ENCODE results near the gene PKM. TPM values are rescaled to one million over a fixed set of nuclear protein-coding genes. Genes with fewer than 3 reads are reported as not detected.

PKM gene
- polyA plus RNA-seq, 1 experiment = 2,533 TPM

- ChIA-PET CTCF (interaction anchor here (0.7 to 2.8 kb wide), 12 partner anchors 9 to 47 kb away, joined by 3 to 16 read pairs (median 4); partner anchors contain the start of gene GRAMD2A), POLR2A (interaction anchor here (0.6 kb wide), 1 partner anchor 125 kb away, joined by 10 read pairs; no protein-coding TSS in a partner anchor)
- TF ChIP-seq CTCF (IDR thresholded peaks at IDR 0.05; ENCODE audit: insufficient read depth, low read depth, low read length) = no peak
- H3K4me3 ChIP-seq (ENCODE audit: low read depth, low read length) = no peak overlapping the region; the same call in 1 of the 2 replicates
- H3K36me3 ChIP-seq (ENCODE audit: control insufficient read depth, insufficient read depth, low read length) = peaks cover 12% of the 10 kb centered on the region
- H3K27me3 ChIP-seq (ENCODE audit: control insufficient read depth, insufficient read depth, low read length) = no peaks in the 10 kb centered on the region
- DNase-seq (ENCODE audit: low read depth) = no peak
Observed at GRCh38 chr15:72227192-72227586, 3.8 kb downstream of the PKM start.

DNA sequence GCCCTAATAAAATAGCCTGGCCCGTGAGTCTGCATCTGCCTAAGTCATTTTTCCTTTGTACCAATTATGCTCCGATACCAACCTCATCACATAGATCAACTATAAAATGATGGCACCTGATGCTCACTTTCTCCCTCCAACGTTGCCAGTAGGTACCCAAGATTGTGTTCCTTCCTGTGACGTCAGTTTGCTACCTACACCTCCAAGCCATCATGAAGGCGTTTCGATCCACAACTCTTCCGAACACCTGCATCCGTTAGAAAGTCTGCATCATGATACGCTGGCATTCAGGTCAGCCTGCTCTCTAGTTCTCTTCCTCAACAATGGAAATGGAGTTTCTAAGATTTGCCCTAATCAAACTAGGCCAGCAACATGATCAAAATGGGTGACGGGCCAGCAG, 7.7 kb downstream of the PKM start:
- peaks cover 25% of the 10 kb centered on the region for H3K36me3 ChIP-seq (ENCODE audit: control insufficient read depth, insufficient read depth, low read length)
- no peaks in the 10 kb centered on the region for H3K27me3 ChIP-seq (ENCODE audit: control insufficient read depth, insufficient read depth, low read length)
- no peak overlapping the region for H3K4me3 ChIP-seq (ENCODE audit: low read depth, low read length)
- no peak for TF ChIP-seq CTCF (IDR thresholded peaks at IDR 0.05; ENCODE audit: insufficient read depth, low read depth, low read length)
- ChIA-PET CTCF (interaction anchor here (0.9 to 1.3 kb wide), 2 partner anchors 9 to 13 kb away, joined by 3 read pairs; no protein-coding TSS in a partner anchor), POLR2A (no interaction called here)
- DNase-seq (ENCODE audit: low read depth) = no peak

- POLR2A ChIA-PET = interaction anchor here (0.6 to 0.7 kb wide), 2 partner anchors 9 to 13 kb away, joined by 3 to 14 read pairs; partner anchors contain the start of gene PKM
- CTCF ChIA-PET = interaction anchor here (0.8 to 1.2 kb wide), 4 partner anchors 11 to 66 kb away, joined by 3 read pairs; no protein-coding TSS in a partner anchor
Observed at GRCh38 chr15:72222393-72222792, 8.6 kb downstream of the PKM start.

DNA sequence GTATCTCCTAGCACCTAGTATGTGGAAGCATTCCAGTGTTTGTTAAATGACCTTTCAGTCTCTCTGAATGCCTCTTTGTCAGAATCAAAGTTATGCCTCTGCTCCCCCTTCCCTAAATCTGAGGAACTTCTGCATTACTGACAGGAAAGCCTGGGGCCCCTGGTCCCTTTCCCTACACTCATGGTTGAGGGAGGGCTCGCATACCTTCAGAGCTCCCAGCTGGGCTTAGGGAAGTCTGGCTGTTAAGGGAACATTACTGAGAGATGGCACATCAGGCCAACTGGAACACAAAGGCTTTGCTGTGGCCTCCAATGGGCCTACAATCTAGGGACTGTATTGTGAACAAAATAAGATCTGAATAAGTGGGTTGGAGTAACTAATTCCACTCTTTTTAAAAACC, 10.3 kb downstream of the PKM start:
- no peak for DNase-seq (ENCODE audit: low read depth)
- Histone ChIP-seq H3K27me3 (ENCODE audit: control insufficient read depth, insufficient read depth, low read length) (no peaks in the 10 kb centered on the region), H3K36me3 (ENCODE audit: control insufficient read depth, insufficient read depth, low read length) (peaks cover 40% of the 10 kb centered on the region), H3K4me3 (ENCODE audit: low read depth, low read length) (no peak overlapping the region)
- no peak for TF ChIP-seq CTCF (IDR thresholded peaks at IDR 0.05; ENCODE audit: insufficient read depth, low read depth, low read length)
- ChIA-PET POLR2A (no interaction called here), CTCF (interaction anchor here (2.5 kb wide), 1 partner anchor 22 kb away, joined by 16 read pairs; the partner anchor contains the start of gene GRAMD2A)

More at GRCh38 chr15:72222393-72222792, 8.6 kb downstream of the PKM start:
- no peak for DNase-seq (ENCODE audit: low read depth)
- TF ChIP-seq CTCF (IDR thresholded peaks at IDR 0.05; ENCODE audit: insufficient read depth, low read depth, low read length) = no peak
- Histone ChIP-seq H3K4me3 (ENCODE audit: low read depth, low read length) (no peak overlapping the region), H3K36me3 (ENCODE audit: control insufficient read depth, insufficient read depth, low read length) (peaks cover 28% of the 10 kb centered on the region), H3K27me3 (ENCODE audit: control insufficient read depth, insufficient read depth, low read length) (no peaks in the 10 kb centered on the region)

GRCh38 chr15:72217216-72217615, 13.8 kb downstream of the PKM start:
- CTCF ChIA-PET = interaction anchor here (0.9 to 3.5 kb wide), 3 partner anchors 10 to 17 kb away, joined by 3 to 15 read pairs (median 11); no protein-coding TSS in a partner anchor
- TF ChIP-seq CTCF (IDR thresholded peaks at IDR 0.05; ENCODE audit: insufficient read depth, low read depth, low read length) = no peak
- no peak for DNase-seq (ENCODE audit: low read depth)

More at GRCh38 chr15:72217216-72217615, 13.8 kb downstream of the PKM start:
- peaks cover 39% of the 10 kb centered on the region for H3K36me3 ChIP-seq (ENCODE audit: control insufficient read depth, insufficient read depth, low read length)
- POLR2A ChIA-PET = no interaction called here
- no peak overlapping the region for H3K4me3 ChIP-seq (ENCODE audit: low read depth, low read length)
- no peaks in the 10 kb centered on the region for H3K27me3 ChIP-seq (ENCODE audit: control insufficient read depth, insufficient read depth, low read length)

Measured in BJ (cell line).